Hepatocyte (in vitro differentiated cells): ENCODE data around the gene MUC6. TPM values are rescaled to one million over a fixed set of nuclear protein-coding genes. Genes with fewer than 3 reads are reported as not detected.

Experiments
- DNase-seq: peaks from one replicate; pipeline ENCODE4 v3.0.0-alpha.2; 2016; ENCODE audit warnings: low spot score
- H2AFZ ChIP-seq: fragments of 200-600 bp; sonication (generic); 2 replicates; pipeline ENCODE4 v1.6.0; 2016; ENCODE audit warnings: antibody characterized with exemption, mild to moderate bottlenecking
- H3K27ac ChIP-seq: fragments of 200-600 bp; sonication (generic); 2 replicates; pipeline ENCODE4 v1.5.1; 2016; ENCODE audit warnings: mild to moderate bottlenecking
- H3K27me3 ChIP-seq: fragments of 200-600 bp; sonication (generic); 2 replicates; pipeline ENCODE4 v1.6.1; 2016
- H3K36me3 ChIP-seq: fragments of 200-600 bp; sonication (generic); replicated peaks from 2 replicates; pipeline ENCODE4 v1.5.1; 2016; ENCODE audit warnings: low read depth; ENCODE audit not compliant: insufficient read depth
- H3K4me1 ChIP-seq: fragments of 200-600 bp; sonication (generic); 2 replicates; pipeline ENCODE4 v1.5.1; 2016; ENCODE audit warnings: mild to moderate bottlenecking, moderate library complexity; ENCODE audit not compliant: insufficient read depth
- H3K4me2 ChIP-seq: fragments of 200-600 bp; sonication (generic); 2 replicates; pipeline ENCODE4 v1.6.0; 2016
- H3K4me3 ChIP-seq: fragments of 200-600 bp; sonication (generic); 2 replicates; pipeline ENCODE4 v1.5.1; 2016; ENCODE audit warnings: mild to moderate bottlenecking
- H3K79me2 ChIP-seq: fragments of 200-600 bp; sonication (generic); 2 replicates; pipeline ENCODE4 v1.6.0; 2017; ENCODE audit warnings: mild to moderate bottlenecking
- H3K9me2 ChIP-seq: fragments of 200-600 bp; sonication (generic); replicated peaks from 2 replicates; pipeline ENCODE4 v1.6.0; 2017; ENCODE audit warnings: mild to moderate bottlenecking; ENCODE audit not compliant: insufficient read depth
- H3K9me3 ChIP-seq: fragments of 200-600 bp; sonication (generic); 2 replicates; pipeline ENCODE4 v1.5.1; 2016; ENCODE audit warnings: low read depth, mild to moderate bottlenecking
- H4K20me1 ChIP-seq: fragments of 200-600 bp; sonication (generic); 2 replicates; pipeline ENCODE4 v1.6.0; 2016; ENCODE audit warnings: mild to moderate bottlenecking; ENCODE audit not compliant: insufficient read depth, poor library complexity, severe bottlenecking
- CTCF ChIP-seq: fragments of 200-600 bp; sonication (generic); IDR thresholded peaks from 2 replicates; pipeline ENCODE4 v1.5.1; 2016; ENCODE audit warnings: antibody characterized with exemption, mild to moderate bottlenecking; ENCODE audit not compliant: poor library complexity
- EZH2 ChIP-seq: fragments of 200-600 bp; sonication (generic); IDR thresholded peaks from 2 replicates; pipeline ENCODE4 v1.6.1; 2016; ENCODE audit warnings: antibody characterized with exemption, mild to moderate bottlenecking, borderline replicate concordance
- EZH2phosphoT487 ChIP-seq: fragments of 200-600 bp; sonication (generic); IDR thresholded peaks from one replicate; pipeline ENCODE4 v1.6.1; 2018; ENCODE audit warnings: antibody characterized with exemption, mild to moderate bottlenecking, low read depth, moderate library complexity; ENCODE audit not compliant: unreplicated experiment, severe bottlenecking
- WGBS: methylation state at CpG from one replicate; pipeline ENCODE4 v1.1.6; 2016; ENCODE audit warnings: low lambda C conversion rate; ENCODE audit errors: missing lambda C conversion rate; 5-methylcytosine and 5-hydroxymethylcytosine counted together
- polyA plus RNA-seq: library from polyadenylated mRNA; unstranded; fragments of >200 nt; fragmentation: Nextera tagmentation; extraction: Ambion mirVana; gene quantifications from 2 replicates; pipeline ENCODE4 v1.2.1, GENCODE V29; 2016
- total RNA-seq: library from RNA; depleted of rRNA; stranded (reverse); fragments of >200 nt; gene quantifications from 2 replicates; pipeline ENCODE4 v1.2.3, GENCODE V29; 2014

MUC6 gene
- total and polyA plus RNA-seq, 2 experiments from 2014 or later, result not detected

- no peaks in the 10 kb centered on the region for H3K4me1 ChIP-seq
- no peak overlapping the region for H3K27ac ChIP-seq
- H3K9me3 ChIP-seq, result no peaks in the 10 kb centered on the region
- no peaks in the 10 kb centered on the region for H3K79me2 ChIP-seq
- H4K20me1 ChIP-seq, result peaks cover 2% of the 10 kb centered on the region
- H2AFZ ChIP-seq, result no peak overlapping the region
- 96% methylated on average over 38 of the region's 38 CpGs for WGBS
- no peak overlapping the region for H3K4me3 ChIP-seq
- no peak for DNase-seq
- H3K9me2 ChIP-seq, result no peaks in the 10 kb centered on the region
- no peaks in the 10 kb centered on the region for H3K27me3 ChIP-seq
- no peak for TF ChIP-seq EZH2
- no peak overlapping the region for H3K4me2 ChIP-seq
- H3K36me3 ChIP-seq, result no peaks in the 10 kb centered on the region
Measured at GRCh38 chr11:1008001-1008802, 28.3 kb downstream of the MUC6 start.

- no peak for TF ChIP-seq EZH2phosphoT487
- no peak for TF ChIP-seq CTCF
- TF ChIP-seq EZH2, result no peak
Measured at GRCh38 chr11:1007279-1007678, 29.2 kb downstream of the MUC6 start.

GRCh38 chr11:1006762-1007161, 29.8 kb downstream of the MUC6 start:
- Histone ChIP-seq H3K36me3 (no peaks in the 10 kb centered on the region), H3K27me3 (no peaks in the 10 kb centered on the region), H3K4me2 (no peak overlapping the region), H3K4me1 (no peaks in the 10 kb centered on the region), H3K27ac (no peak overlapping the region), H3K79me2 (no peaks in the 10 kb centered on the region), H3K4me3 (no peak overlapping the region), H2AFZ (no peak overlapping the region), H3K9me3 (no peaks in the 10 kb centered on the region), H4K20me1 (peaks cover 9% of the 10 kb centered on the region), H3K9me2 (no peaks in the 10 kb centered on the region)
- 95% methylated on average over 13 of the region's 13 CpGs for WGBS
- TF ChIP-seq EZH2, result no peak
- TF ChIP-seq CTCF, result no peak
- no peak for TF ChIP-seq EZH2phosphoT487
- no peak for DNase-seq

More at GRCh38 chr11:1007279-1007678, 29.2 kb downstream of the MUC6 start:
- Histone ChIP-seq H3K9me2 (no peaks in the 10 kb centered on the region), H4K20me1 (peaks cover 9% of the 10 kb centered on the region), H3K27me3 (no peaks in the 10 kb centered on the region), H2AFZ (no peak overlapping the region), H3K36me3 (no peaks in the 10 kb centered on the region), H3K4me3 (no peak overlapping the region), H3K4me2 (no peak overlapping the region), H3K27ac (no peak overlapping the region), H3K79me2 (no peaks in the 10 kb centered on the region), H3K9me3 (no peaks in the 10 kb centered on the region), H3K4me1 (no peaks in the 10 kb centered on the region)
- no peak for DNase-seq
- WGBS, result 97% methylated on average over 10 of the region's 10 CpGs

- Histone ChIP-seq H3K9me2 (no peaks in the 10 kb centered on the region), H3K79me2 (no peaks in the 10 kb centered on the region), H3K27me3 (no peaks in the 10 kb centered on the region), H3K4me1 (no peaks in the 10 kb centered on the region), H3K27ac (no peak overlapping the region), H3K4me3 (no peak overlapping the region), H3K36me3 (no peaks in the 10 kb centered on the region), H2AFZ (no peak overlapping the region), H4K20me1 (peaks cover 13% of the 10 kb centered on the region), H3K9me3 (no peaks in the 10 kb centered on the region), H3K4me2 (no peak overlapping the region)
- no peak for TF ChIP-seq EZH2
- TF ChIP-seq EZH2phosphoT487, result no peak
- TF ChIP-seq CTCF, result no peak
- no peak for DNase-seq
- 88% methylated on average over 20 of the region's 21 CpGs for WGBS
Measured at GRCh38 chr11:1005928-1006327, 30.6 kb downstream of the MUC6 start.
